ENCODE measurements around the gene ZNF683.

ZNF683 gene

DNA sequence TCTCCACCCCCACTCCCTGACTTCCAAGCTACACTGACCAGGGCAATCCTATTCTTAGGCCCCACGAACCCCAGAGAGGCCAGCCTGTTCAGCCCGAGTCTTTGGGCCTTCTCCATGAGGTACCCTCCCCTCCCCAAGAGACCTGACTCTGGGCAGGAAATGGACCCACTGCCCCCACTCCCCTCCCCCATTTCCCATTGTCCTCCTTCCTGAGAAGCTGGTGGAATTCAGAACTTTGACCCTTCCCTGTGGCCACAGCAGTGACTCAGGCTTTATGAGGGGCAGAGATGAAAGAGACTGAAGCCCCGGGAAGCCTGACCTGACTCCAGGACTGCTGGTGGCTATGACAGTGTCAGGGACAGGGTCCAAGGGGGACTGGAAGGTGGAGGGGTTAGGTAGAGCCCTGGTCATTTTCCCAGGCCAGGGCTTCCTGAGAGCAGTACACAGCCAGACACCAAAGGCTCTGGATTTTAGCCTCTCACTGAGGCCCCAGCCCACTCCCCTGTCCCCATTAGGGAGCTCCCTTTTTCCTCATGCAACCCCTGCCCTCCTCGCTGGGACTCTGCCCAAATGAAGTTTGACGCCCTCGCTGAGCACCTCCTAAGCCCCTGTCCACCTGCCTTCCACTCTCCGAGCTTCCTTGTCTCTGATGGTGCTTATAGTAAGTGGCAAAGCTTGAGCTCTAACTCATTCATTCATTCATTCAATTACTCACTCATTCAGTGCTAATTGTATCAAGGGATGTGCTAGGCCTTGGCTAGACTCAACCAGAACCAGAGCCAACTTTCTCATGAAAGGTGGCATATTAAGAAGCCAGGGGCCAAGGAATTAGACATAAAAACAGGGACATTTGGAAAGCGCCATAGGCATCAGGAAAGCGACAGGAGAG lies 21.6 kb downstream of the ZNF683 start:
- TF ChIP-seq, protein P1, sequence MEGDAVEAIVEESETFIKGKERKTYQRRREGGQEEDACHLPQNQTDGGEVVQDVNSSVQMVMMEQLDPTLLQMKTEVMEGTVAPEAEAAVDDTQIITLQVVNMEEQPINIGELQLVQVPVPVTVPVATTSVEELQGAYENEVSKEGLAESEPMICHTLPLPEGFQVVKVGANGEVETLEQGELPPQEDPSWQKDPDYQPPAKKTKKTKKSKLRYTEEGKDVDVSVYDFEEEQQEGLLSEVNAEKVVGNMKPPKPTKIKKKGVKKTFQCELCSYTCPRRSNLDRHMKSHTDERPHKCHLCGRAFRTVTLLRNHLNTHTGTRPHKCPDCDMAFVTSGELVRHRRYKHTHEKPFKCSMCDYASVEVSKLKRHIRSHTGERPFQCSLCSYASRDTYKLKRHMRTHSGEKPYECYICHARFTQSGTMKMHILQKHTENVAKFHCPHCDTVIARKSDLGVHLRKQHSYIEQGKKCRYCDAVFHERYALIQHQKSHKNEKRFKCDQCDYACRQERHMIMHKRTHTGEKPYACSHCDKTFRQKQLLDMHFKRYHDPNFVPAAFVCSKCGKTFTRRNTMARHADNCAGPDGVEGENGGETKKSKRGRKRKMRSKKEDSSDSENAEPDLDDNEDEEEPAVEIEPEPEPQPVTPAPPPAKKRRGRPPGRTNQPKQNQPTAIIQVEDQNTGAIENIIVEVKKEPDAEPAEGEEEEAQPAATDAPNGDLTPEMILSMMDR (IDR thresholded peaks at IDR 0.05; ENCODE audit: insufficient read depth, low read length, poor library complexity, severe bottlenecking), result no peak
- no peak for TF ChIP-seq EZH2phosphoT487 (conservative IDR thresholded peaks at IDR 0.05; ENCODE audit: low read length)
- no peak overlapping the region for H3K27ac ChIP-seq (ENCODE audit: low read depth, low read length)
- H3K9ac ChIP-seq (ENCODE audit: low read length), result no peak overlapping the region

DNA sequence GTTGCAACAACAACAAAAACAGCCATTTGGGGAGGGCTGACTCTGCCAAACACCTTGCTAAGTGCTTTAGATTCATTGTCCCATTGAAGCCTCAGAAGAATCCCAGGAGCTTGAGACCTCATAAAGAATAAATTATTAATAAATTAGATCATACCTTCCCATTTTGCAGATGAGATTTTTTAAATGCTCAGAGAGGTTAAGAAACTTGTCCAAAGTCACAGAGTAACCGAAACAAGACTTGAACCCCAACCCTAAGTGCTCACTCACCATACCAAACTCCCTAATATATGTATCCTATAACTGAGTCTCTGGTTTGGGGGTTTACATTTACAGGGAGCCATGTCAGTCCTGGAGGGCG lies 22.2 kb downstream of the ZNF683 start:
- Histone ChIP-seq H3K36me3 (ENCODE audit: low read length) (no peaks in the 10 kb centered on the region), H2AFZ (ENCODE audit: low read depth, low read length, severe bottlenecking) (no peak overlapping the region), H3K4me3 (ENCODE audit: insufficient read depth, low read length, poor library complexity, severe bottlenecking) (no peak overlapping the region)

More for the DNA sequence above, 21.6 kb downstream of the ZNF683 start:
- no peaks in the 10 kb centered on the region for H3K79me2 ChIP-seq (ENCODE audit: insufficient read depth, low read length)
- no peaks in the 10 kb centered on the region for H3K36me3 ChIP-seq (ENCODE audit: low read length)
- H3K4me3 ChIP-seq (ENCODE audit: insufficient read depth, low read length, poor library complexity, severe bottlenecking), result no peak overlapping the region
- no peaks in the 10 kb centered on the region for H4K20me1 ChIP-seq (ENCODE audit: low read depth, low read length)
- H3F3A ChIP-seq (ENCODE audit: insufficient read depth), result no peaks in the 10 kb centered on the region
- no peaks in the 10 kb centered on the region for H3K27me3 ChIP-seq (ENCODE audit: low read length)
- H3K4me2 ChIP-seq (ENCODE audit: low read depth, low read length, poor library complexity, severe bottlenecking), result no peak overlapping the region
- H3K9me2 ChIP-seq (replicated peaks; ENCODE audit: insufficient read depth, low read length), result no peaks in the 10 kb centered on the region
- no peaks in the 10 kb centered on the region for H3K9me3 ChIP-seq (ENCODE audit: insufficient read depth, low read length)
- H2AFZ ChIP-seq (ENCODE audit: low read depth, low read length, severe bottlenecking), result no peak overlapping the region

DNA sequence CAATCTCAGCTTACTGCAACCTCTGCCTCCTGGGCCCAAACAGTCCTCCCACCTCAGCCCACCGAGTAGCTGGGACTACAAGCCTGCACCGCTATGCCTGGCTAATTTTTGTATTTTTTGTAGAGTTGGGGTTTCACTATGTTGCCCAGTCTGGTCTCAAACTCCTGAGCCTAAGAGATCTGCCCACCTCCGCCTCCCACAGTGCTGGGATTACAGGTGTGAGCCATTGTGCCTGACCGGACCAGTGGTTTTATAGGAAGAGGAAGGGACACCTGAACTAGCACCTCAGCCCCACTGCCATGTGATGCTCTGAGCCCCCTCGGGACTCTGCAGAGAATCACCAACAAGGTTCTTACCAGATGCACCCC lies 22.7 kb downstream of the ZNF683 start:
- Histone ChIP-seq H3K9ac (ENCODE audit: low read length) (no peak overlapping the region), H3K4me2 (ENCODE audit: low read depth, low read length, poor library complexity, severe bottlenecking) (no peak overlapping the region), H3K79me2 (ENCODE audit: insufficient read depth, low read length) (no peaks in the 10 kb centered on the region)

More for the DNA sequence above, 22.2 kb downstream of the ZNF683 start:
- Histone ChIP-seq H4K20me1 (ENCODE audit: low read depth, low read length) (no peaks in the 10 kb centered on the region), H3K9me2 (replicated peaks; ENCODE audit: insufficient read depth, low read length) (no peaks in the 10 kb centered on the region), H3K27me3 (ENCODE audit: low read length) (no peaks in the 10 kb centered on the region), H3K27ac (ENCODE audit: low read depth, low read length) (no peak overlapping the region), H3F3A (ENCODE audit: insufficient read depth) (no peaks in the 10 kb centered on the region), H3K79me2 (ENCODE audit: insufficient read depth, low read length) (no peaks in the 10 kb centered on the region), H3K4me2 (ENCODE audit: low read depth, low read length, poor library complexity, severe bottlenecking) (no peak overlapping the region), H3K9me3 (ENCODE audit: insufficient read depth, low read length) (no peaks in the 10 kb centered on the region), H3K9ac (ENCODE audit: low read length) (no peak overlapping the region)
- TF ChIP-seq EZH2phosphoT487 (conservative IDR thresholded peaks at IDR 0.05; ENCODE audit: low read length), result no peak
- TF ChIP-seq, protein P1 (IDR thresholded peaks at IDR 0.05; ENCODE audit: insufficient read depth, low read length, poor library complexity, severe bottlenecking), result no peak

More for the DNA sequence above, 22.7 kb downstream of the ZNF683 start:
- TF ChIP-seq, protein P1 (IDR thresholded peaks at IDR 0.05; ENCODE audit: insufficient read depth, low read length, poor library complexity, severe bottlenecking), result no peak
- TF ChIP-seq EZH2phosphoT487 (conservative IDR thresholded peaks at IDR 0.05; ENCODE audit: low read length), result no peak
- no peak overlapping the region for H3K4me3 ChIP-seq (ENCODE audit: insufficient read depth, low read length, poor library complexity, severe bottlenecking)
- no peaks in the 10 kb centered on the region for H3F3A ChIP-seq (ENCODE audit: insufficient read depth)
- no peaks in the 10 kb centered on the region for H3K9me3 ChIP-seq (ENCODE audit: insufficient read depth, low read length)
- no peak overlapping the region for H2AFZ ChIP-seq (ENCODE audit: low read depth, low read length, severe bottlenecking)
- H3K27ac ChIP-seq (ENCODE audit: low read depth, low read length), result no peak overlapping the region
- no peaks in the 10 kb centered on the region for H3K36me3 ChIP-seq (ENCODE audit: low read length)
- H4K20me1 ChIP-seq (ENCODE audit: low read depth, low read length), result no peaks in the 10 kb centered on the region
- no peaks in the 10 kb centered on the region for H3K27me3 ChIP-seq (ENCODE audit: low read length)
- H3K9me2 ChIP-seq (replicated peaks; ENCODE audit: insufficient read depth, low read length), result no peaks in the 10 kb centered on the region
